GM19239 (cell line): Measurements from ENCODE around the gene TMCO4.

ENCODE experiments used
- DNase-seq: peaks from one replicate; pipeline ENCODE4 v3.0.0; 2011; ENCODE audit warnings: low spot score; ENCODE audit not compliant: insufficient read length
- FAIRE-seq: peaks from 2 replicates; lab custom pipeline; 2011; peaks lifted over from hg19 to GRCh38; lab: Jason Lieb, UNC

The TMCO4 gene

GRCh38 chr1:19785660-19786059 lies 14.1 kb downstream of the TMCO4 start:
- FAIRE-seq (no peak), DNase-seq (no peak)

GRCh38 chr1:19780267-19780877 lies 19.3 kb downstream of the TMCO4 start:
- no peak for FAIRE-seq
- DNase-seq, result no peak

- DNase-seq, result no peak
- FAIRE-seq, result no peak
Measured at GRCh38 chr1:19776933-19777332, 22.8 kb downstream of the TMCO4 start.

GRCh38 chr1:19776287-19776686 lies 23.4 kb downstream of the TMCO4 start:
- no peak for DNase-seq
- FAIRE-seq, result no peak

- no peak for FAIRE-seq
- DNase-seq, result no peak
Measured at GRCh38 chr1:19775831-19776230, 23.9 kb downstream of the TMCO4 start.

- FAIRE-seq (no peak), DNase-seq (no peak)
Measured at GRCh38 chr1:19775317-19775716, 24.4 kb downstream of the TMCO4 start.

- no peak for DNase-seq
- no peak for FAIRE-seq
Measured at GRCh38 chr1:19774180-19774785, 25.4 kb downstream of the TMCO4 start.

GRCh38 chr1:19773485-19773884 lies 26.2 kb downstream of the TMCO4 start:
- no peak for FAIRE-seq
- no peak for DNase-seq

- DNase-seq (no peak), FAIRE-seq (no peak)
Measured at GRCh38 chr1:19772053-19772452, 27.7 kb downstream of the TMCO4 start.

GRCh38 chr1:19771350-19771749 lies 28.4 kb downstream of the TMCO4 start:
- FAIRE-seq (no peak), DNase-seq (no peak)

GRCh38 chr1:19770436-19771190 lies 29.1 kb downstream of the TMCO4 start:
- DNase-seq (no peak), FAIRE-seq (no peak)

GRCh38 chr1:19769211-19769932 lies 30.3 kb downstream of the TMCO4 start:
- FAIRE-seq (no peak), DNase-seq (no peak)

- DNase-seq (no peak), FAIRE-seq (no peak)
Measured at GRCh38 chr1:19768353-19769210, 31.1 kb downstream of the TMCO4 start.

GRCh38 chr1:19765623-19766022 lies 34.1 kb downstream of the TMCO4 start:
- DNase-seq (no peak), FAIRE-seq (no peak)

- DNase-seq, result no peak
- FAIRE-seq, result no peak
Measured at GRCh38 chr1:19764848-19765247, 34.9 kb downstream of the TMCO4 start.

- peak; percentile 47 for DNase-seq
- no peak for FAIRE-seq
Measured at GRCh38 chr1:19762175-19762779, 37.4 kb downstream of the TMCO4 start.

- DNase-seq, result no peak
- no peak for FAIRE-seq
Measured at GRCh38 chr1:19759740-19760089, 40.0 kb downstream of the TMCO4 start.

- DNase-seq (no peak), FAIRE-seq (no peak)
Measured at GRCh38 chr1:19758227-19758830, 41.4 kb downstream of the TMCO4 start.

GRCh38 chr1:19757641-19758040 lies 42.1 kb downstream of the TMCO4 start:
- FAIRE-seq (no peak), DNase-seq (no peak)
